Liver (tissue), 9 donors: ENCODE results near the gene NUAK1. TPM values are rescaled to one million over a fixed set of nuclear protein-coding genes. Genes with fewer than 3 reads are reported as not detected.

Experiments used
- DNase-seq: peaks from one replicate; pipeline ENCODE4 v3.0.0-alpha.2; 2017; ENCODE audit warnings: low spot score
- H3K27ac ChIP-seq, 2 donors: one replicate each; pipeline ENCODE4 v1.7.0; 2013; ENCODE audit warnings: inconsistent platforms in 2 of 2, low read length in 2 of 2, control low read depth in 1 of 2, low read depth in 1 of 2, mild to moderate bottlenecking in 1 of 2
- H3K27me3 ChIP-seq, 4 donors: one replicate each; pipeline versions ENCODE4 v1.6.1 to v1.7.0; 2013; ENCODE audit warnings: low read length in 3 of 4, inconsistent platforms in 1 of 4, mild to moderate bottlenecking in 1 of 4, moderate library complexity in 1 of 4; ENCODE audit not compliant: control insufficient read depth in 4 of 4, insufficient read depth in 4 of 4
- H3K36me3 ChIP-seq, 4 donors: one replicate each; pipeline versions ENCODE4 v1.6.1 to v1.7.0; 2013; ENCODE audit warnings: low read length in 3 of 4, mild to moderate bottlenecking in 3 of 4, low read depth in 1 of 4, moderate library complexity in 1 of 4; ENCODE audit not compliant: control insufficient read depth in 4 of 4, insufficient read depth in 3 of 4
- H3K4me1 ChIP-seq, 4 donors: one replicate each; pipeline versions ENCODE4 v1.6.1 to v1.7.0; 2013; ENCODE audit warnings: low read length in 3 of 4, mild to moderate bottlenecking in 3 of 4, moderate library complexity in 1 of 4; ENCODE audit not compliant: control insufficient read depth in 4 of 4, insufficient read depth in 4 of 4
- H3K4me3 ChIP-seq, 3 donors: one replicate each; pipeline versions ENCODE4 v1.6.1 to v1.7.0; 2013; ENCODE audit warnings: low read length in 3 of 3, control low read depth in 1 of 3, low read depth in 1 of 3, mild to moderate bottlenecking in 1 of 3
- H3K9ac ChIP-seq, 2 donors: one replicate each; pipeline ENCODE4 v1.7.0; 2013; ENCODE audit warnings: low read length in 2 of 2, mild to moderate bottlenecking in 2 of 2, moderate library complexity in 2 of 2, control low read depth in 1 of 2, low read depth in 1 of 2
- H3K9me3 ChIP-seq, 4 donors: one replicate each; pipeline versions ENCODE4 v1.6.1 to v1.7.0; 2013; ENCODE audit warnings: low read length in 3 of 4; ENCODE audit not compliant: control insufficient read depth in 4 of 4
- ATF3 ChIP-seq: IDR thresholded peaks from 2 replicates; pipeline ENCODE4 v1.6.1; 2016; ENCODE audit warnings: antibody characterized with exemption
- EGR1 ChIP-seq, 2 donors: IDR thresholded peaks; 2 replicates each; pipeline ENCODE4 v1.6.1; 2016 to 2018; ENCODE audit warnings: antibody characterized with exemption in 2 of 2, low read depth in 2 of 2
- FOXA1 ChIP-seq: IDR thresholded peaks from 2 replicates; pipeline ENCODE4 v1.6.1; 2016; ENCODE audit warnings: antibody characterized with exemption
- FOXA2 ChIP-seq: IDR thresholded peaks from 2 replicates; pipeline ENCODE4 v1.6.1; 2016; ENCODE audit warnings: antibody characterized with exemption
- HNF4A ChIP-seq, 2 donors: conservative IDR thresholded peaks; 2 replicates each; pipeline ENCODE4 v1.6.1; 2016; ENCODE audit warnings: antibody characterized with exemption in 2 of 2, mild to moderate bottlenecking in 2 of 2
- JUND ChIP-seq, 2 donors: IDR thresholded peaks; 2 replicates each; pipeline ENCODE4 v1.6.1; 2016; ENCODE audit warnings: antibody characterized with exemption in 2 of 2
- MAX ChIP-seq: IDR thresholded peaks from 2 replicates; pipeline ENCODE4 v1.6.1; 2016; ENCODE audit warnings: antibody characterized with exemption
- NR2F2 ChIP-seq: IDR thresholded peaks from 2 replicates; pipeline ENCODE4 v1.6.1; 2016; ENCODE audit warnings: antibody characterized with exemption
- RAD21 ChIP-seq, 2 donors: IDR thresholded peaks; 2 replicates each; pipeline ENCODE4 v1.6.1; 2016; ENCODE audit warnings: antibody characterized with exemption in 2 of 2, mild to moderate bottlenecking in 2 of 2
- RXRA ChIP-seq, 2 donors: IDR thresholded peaks; 2 replicates each; pipeline ENCODE4 v1.6.1; 2017 to 2018; ENCODE audit warnings: antibody characterized with exemption in 2 of 2, mild to moderate bottlenecking in 1 of 2
- SP1 ChIP-seq: IDR thresholded peaks from 2 replicates; pipeline ENCODE4 v1.6.1; 2018; ENCODE audit warnings: antibody characterized with exemption, mild to moderate bottlenecking
- TAF1 ChIP-seq: conservative IDR thresholded peaks from 2 replicates; pipeline ENCODE4 v1.6.1; 2016; ENCODE audit warnings: antibody characterized with exemption, mild to moderate bottlenecking
- ZBTB33 ChIP-seq: IDR thresholded peaks from 2 replicates; pipeline ENCODE4 v1.6.1; 2016; ENCODE audit warnings: antibody characterized with exemption
- WGBS: extraction: QIAGEN DNeasy Blood & Tissue Kit; methylation state at CpG from one replicate; pipeline ENCODE4 v1.1.7; 2013; 5-methylcytosine and 5-hydroxymethylcytosine counted together
- polyA plus RNA-seq, 2 donors: library from polyadenylated mRNA; stranded (reverse) in 1 of 2; unstranded in 1 of 2; fragments of 200-250 nt in 1 of 2; fragments of >200 nt in 1 of 2; fragmentation: Nextera tagmentation in 1 of 2; extraction: Ambion mirVana in 1 of 2; gene quantifications; one replicate each; pipeline versions ENCODE4 v1.2.1 to v1.2.3, GENCODE V29; 2013 to 2015
- total RNA-seq, 2 donors: library from RNA; depleted of rRNA; stranded (reverse); fragments of >200 nt; gene quantifications; one replicate each; pipeline ENCODE4 v1.2.3, GENCODE V29; 2014
- donor health status: healthy.
- donor health status: healthy.
- donor health status: healthy.
- donor health status: healthy.
- donor health status: healthy.

Gene NUAK1
- total and polyA plus RNA-seq, 4 donors: 2.5 to 9.3 (median 3.9) TPM

- H3K4me3 ChIP-seq: no peak overlapping the region
- 91% methylated on average over 9 of the region's 9 CpGs for WGBS
- no peak overlapping the region for H3K9ac ChIP-seq
- TF ChIP-seq FOXA2: no peak
- no peak for TF ChIP-seq RAD21 (IDR thresholded peaks at IDR 0.05)
- TF ChIP-seq JUND (IDR thresholded peaks at IDR 0.05): no peak
- no peak for TF ChIP-seq NR2F2
- no peak for TF ChIP-seq FOXA1
- no peak for TF ChIP-seq ATF3
- TF ChIP-seq HNF4A (conservative IDR thresholded peaks at IDR 0.05): no peak
- peaks cover 4 to 28% (median 15%) of the 10 kb centered on the region in 4 donors for H3K4me1 ChIP-seq
- DNase-seq: no peak
- H3K36me3 ChIP-seq: no peaks in the 10 kb centered on the region
- no peaks in the 10 kb centered on the region for H3K27me3 ChIP-seq
- H3K27ac ChIP-seq: peak overlapping the region in 1 of 2 donors; percentile 0
- H3K9me3 ChIP-seq: no peaks in the 10 kb centered on the region
Measured at GRCh38 chr12:106125351-106126095, 13.2 kb downstream of the NUAK1 start.

- Histone ChIP-seq H3K9ac (no peak overlapping the region), H3K4me3 (no peak overlapping the region), H3K27ac (no peak overlapping the region), H3K4me1 (peaks cover 6 to 44% (median 25%) of the 10 kb centered on the region in 4 donors), H3K9me3 (no peaks in the 10 kb centered on the region), H3K27me3 (no peaks in the 10 kb centered on the region), H3K36me3 (no peaks in the 10 kb centered on the region)
- DNase-seq: no peak
- TF ChIP-seq EGR1 (IDR thresholded peaks at IDR 0.05; ENCODE audit: low read depth in 2 of 2) (no peak), HNF4A (conservative IDR thresholded peaks at IDR 0.05) (peak in 1 of 2 donors; percentile 9), MAX (no peak), SP1 (no peak), JUND (IDR thresholded peaks at IDR 0.05) (no peak), RXRA (IDR thresholded peaks at IDR 0.05) (peak in 1 of 2 donors; percentile 21), NR2F2 (peak; percentile 28)
- WGBS: 82% methylated on average over 10 of the region's 10 CpGs
Measured at GRCh38 chr12:106123551-106124081, 15.1 kb downstream of the NUAK1 start.

GRCh38 chr12:106123110-106123509 lies 15.6 kb downstream of the NUAK1 start:
- 85% methylated on average over 5 of the region's 5 CpGs for WGBS
- no peaks in the 10 kb centered on the region for H3K36me3 ChIP-seq
- TF ChIP-seq HNF4A (conservative IDR thresholded peaks at IDR 0.05) (no peak), TAF1 (no peak), NR2F2 (no peak), MAX (no peak), ATF3 (no peak), ZBTB33 (no peak), EGR1 (IDR thresholded peaks at IDR 0.05; ENCODE audit: low read depth in 2 of 2) (no peak), SP1 (no peak), FOXA2 (no peak)
- H3K27ac ChIP-seq: no peak overlapping the region
- no peaks in the 10 kb centered on the region for H3K9me3 ChIP-seq
- H3K4me3 ChIP-seq: no peak overlapping the region
- no peak for DNase-seq
- peaks cover 10 to 49% (median 29%) of the 10 kb centered on the region in 4 donors for H3K4me1 ChIP-seq
- no peaks in the 10 kb centered on the region for H3K27me3 ChIP-seq
- no peak overlapping the region for H3K9ac ChIP-seq
